ENCODE results near the gene NMT1. TPM values are rescaled to one million over a fixed set of nuclear protein-coding genes. Genes with fewer than 3 reads are reported as not detected.

NMT1 gene
- total and polyA plus RNA-seq, 2 of the 13 experiments (the other 11 are each of a cell fraction or from before 2014, with no cell fraction given), result 75.7 to 142 TPM

DNA sequence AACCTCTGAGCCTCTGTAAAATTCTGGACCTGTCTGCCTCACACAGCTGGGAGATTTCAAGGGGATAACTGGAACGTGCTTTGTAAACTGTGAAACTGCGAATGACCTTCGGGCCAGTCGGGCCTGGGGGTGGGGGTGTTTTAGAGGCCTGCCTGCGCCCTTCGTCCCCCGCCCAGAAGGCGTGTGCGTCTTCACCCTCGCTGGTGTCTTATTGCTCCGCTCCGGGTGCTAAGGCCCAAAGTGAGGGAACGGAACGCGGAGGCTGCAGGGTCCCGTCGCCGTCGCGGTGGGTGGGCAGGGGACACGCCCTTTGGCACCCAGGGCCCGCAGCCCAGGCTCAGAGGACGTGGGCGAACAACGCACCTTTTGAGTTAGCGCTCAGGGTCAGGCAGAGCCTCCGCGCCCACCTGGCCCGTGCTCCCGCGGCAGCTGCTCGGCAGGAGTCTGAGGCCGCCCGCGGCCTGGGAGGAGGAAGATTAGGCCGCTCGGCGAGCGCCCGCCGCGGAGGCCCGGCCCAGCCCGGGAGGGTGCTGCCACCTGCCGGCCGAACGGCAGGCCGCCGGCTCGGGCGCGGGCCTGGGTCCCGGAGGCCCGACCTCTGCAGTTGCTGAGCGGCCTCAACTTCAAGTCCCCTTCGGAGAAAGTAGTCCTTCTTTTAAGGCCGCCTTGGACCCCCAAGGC, 39.4 kb upstream of the NMT1 start (continued):
- TF ChIP-seq, protein P1, sequence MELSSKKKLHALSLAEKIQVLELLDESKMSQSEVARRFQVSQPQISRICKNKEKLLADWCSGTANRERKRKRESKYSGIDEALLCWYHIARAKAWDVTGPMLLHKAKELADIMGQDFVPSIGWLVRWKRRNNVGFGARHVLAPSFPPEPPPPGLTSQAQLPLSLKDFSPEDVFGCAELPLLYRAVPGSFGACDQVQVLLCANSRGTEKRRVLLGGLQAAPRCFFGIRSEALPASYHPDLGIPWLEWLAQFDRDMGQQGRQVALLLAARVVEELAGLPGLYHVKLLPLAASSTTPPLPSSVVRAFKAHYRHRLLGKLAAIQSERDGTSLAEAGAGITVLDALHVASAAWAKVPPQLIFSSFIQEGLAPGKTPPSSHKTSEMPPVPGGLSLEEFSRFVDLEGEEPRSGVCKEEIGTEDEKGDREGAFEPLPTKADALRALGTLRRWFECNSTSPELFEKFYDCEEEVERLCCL (CRISPR knock-in tag; IDR thresholded peaks at IDR 0.05; ENCODE audit: borderline replicate concordance), result peak; percentile 97
- TF ChIP-seq FLYWCH1 (CRISPR knock-in tag; IDR thresholded peaks at IDR 0.05) (peak; percentile 82; the same call in 1 of the 2 replicates), NFKBIZ (CRISPR knock-in tag; IDR thresholded peaks at IDR 0.05) (0 out of 2 replicates have a peak, but pooled peaks have one; percentile 50), SMAD1 (CRISPR knock-in tag; IDR thresholded peaks at IDR 0.05; ENCODE audit: borderline replicate concordance, low read depth) (0 out of 2 replicates have a peak, but pooled peaks have one; percentile 58), MAF1 (CRISPR knock-in tag; IDR thresholded peaks at IDR 0.05; ENCODE audit: borderline replicate concordance) (no peak; the same call in 1 of the 2 replicates), PAX8 (CRISPR knock-in tag; IDR thresholded peaks at IDR 0.05; ENCODE audit: borderline replicate concordance) (0 out of 2 replicates have a peak, but pooled peaks have one; percentile 55), ZMYM2 (CRISPR knock-in tag; IDR thresholded peaks at IDR 0.05) (0 out of 2 replicates have a peak, but pooled peaks have one; percentile 23), ZNF546 (CRISPR knock-in tag; conservative IDR thresholded peaks at IDR 0.05) (peak; percentile 93; the same call in 1 of the 2 replicates), ZNF484 (CRISPR knock-in tag; IDR thresholded peaks at IDR 0.05; ENCODE audit: borderline replicate concordance, low read depth) (no peak), PTBP1 (IDR thresholded peaks at IDR 0.05; ENCODE audit: low read depth, low read length, poor library complexity, severe bottlenecking) (no peak), KLF6 (CRISPR knock-in tag; IDR thresholded peaks at IDR 0.05) (peak; percentile 59), NFE2L1 (CRISPR knock-in tag; IDR thresholded peaks at IDR 0.05; ENCODE audit: borderline replicate concordance) (peak; percentile 16; the same call in 1 of the 2 replicates)
- TF ChIP-seq, protein P2, sequence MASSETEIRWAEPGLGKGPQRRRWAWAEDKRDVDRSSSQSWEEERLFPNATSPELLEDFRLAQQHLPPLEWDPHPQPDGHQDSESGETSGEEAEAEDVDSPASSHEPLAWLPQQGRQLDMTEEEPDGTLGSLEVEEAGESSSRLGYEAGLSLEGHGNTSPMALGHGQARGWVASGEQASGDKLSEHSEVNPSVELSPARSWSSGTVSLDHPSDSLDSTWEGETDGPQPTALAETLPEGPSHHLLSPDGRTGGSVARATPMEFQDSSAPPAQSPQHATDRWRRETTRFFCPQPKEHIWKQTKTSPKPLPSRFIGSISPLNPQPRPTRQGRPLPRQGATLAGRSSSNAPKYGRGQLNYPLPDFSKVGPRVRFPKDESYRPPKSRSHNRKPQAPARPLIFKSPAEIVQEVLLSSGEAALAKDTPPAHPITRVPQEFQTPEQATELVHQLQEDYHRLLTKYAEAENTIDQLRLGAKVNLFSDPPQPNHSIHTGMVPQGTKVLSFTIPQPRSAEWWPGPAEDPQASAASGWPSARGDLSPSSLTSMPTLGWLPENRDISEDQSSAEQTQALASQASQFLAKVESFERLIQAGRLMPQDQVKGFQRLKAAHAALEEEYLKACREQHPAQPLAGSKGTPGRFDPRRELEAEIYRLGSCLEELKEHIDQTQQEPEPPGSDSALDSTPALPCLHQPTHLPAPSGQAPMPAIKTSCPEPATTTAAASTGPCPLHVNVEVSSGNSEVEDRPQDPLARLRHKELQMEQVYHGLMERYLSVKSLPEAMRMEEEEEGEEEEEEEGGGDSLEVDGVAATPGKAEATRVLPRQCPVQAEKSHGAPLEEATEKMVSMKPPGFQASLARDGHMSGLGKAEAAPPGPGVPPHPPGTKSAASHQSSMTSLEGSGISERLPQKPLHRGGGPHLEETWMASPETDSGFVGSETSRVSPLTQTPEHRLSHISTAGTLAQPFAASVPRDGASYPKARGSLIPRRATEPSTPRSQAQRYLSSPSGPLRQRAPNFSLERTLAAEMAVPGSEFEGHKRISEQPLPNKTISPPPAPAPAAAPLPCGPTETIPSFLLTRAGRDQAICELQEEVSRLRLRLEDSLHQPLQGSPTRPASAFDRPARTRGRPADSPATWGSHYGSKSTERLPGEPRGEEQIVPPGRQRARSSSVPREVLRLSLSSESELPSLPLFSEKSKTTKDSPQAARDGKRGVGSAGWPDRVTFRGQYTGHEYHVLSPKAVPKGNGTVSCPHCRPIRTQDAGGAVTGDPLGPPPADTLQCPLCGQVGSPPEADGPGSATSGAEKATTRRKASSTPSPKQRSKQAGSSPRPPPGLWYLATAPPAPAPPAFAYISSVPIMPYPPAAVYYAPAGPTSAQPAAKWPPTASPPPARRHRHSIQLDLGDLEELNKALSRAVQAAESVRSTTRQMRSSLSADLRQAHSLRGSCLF (CRISPR knock-in tag; IDR thresholded peaks at IDR 0.05; ENCODE audit: borderline replicate concordance), result no peak
- TF ChIP-seq, protein P3, sequence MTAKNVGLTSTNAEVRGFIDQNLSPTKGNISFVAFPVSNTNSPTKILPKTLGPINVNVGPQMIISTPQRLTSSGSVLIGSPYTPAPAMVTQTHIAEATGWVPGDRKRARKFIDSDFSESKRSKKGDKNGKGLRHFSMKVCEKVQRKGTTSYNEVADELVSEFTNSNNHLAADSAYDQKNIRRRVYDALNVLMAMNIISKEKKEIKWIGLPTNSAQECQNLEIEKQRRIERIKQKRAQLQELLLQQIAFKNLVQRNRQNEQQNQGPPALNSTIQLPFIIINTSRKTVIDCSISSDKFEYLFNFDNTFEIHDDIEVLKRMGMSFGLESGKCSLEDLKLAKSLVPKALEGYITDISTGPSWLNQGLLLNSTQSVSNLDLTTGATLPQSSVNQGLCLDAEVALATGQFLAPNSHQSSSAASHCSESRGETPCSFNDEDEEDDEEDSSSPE (CRISPR knock-in tag; IDR thresholded peaks at IDR 0.05), result peak; percentile 60
- TF ChIP-seq, protein P4, sequence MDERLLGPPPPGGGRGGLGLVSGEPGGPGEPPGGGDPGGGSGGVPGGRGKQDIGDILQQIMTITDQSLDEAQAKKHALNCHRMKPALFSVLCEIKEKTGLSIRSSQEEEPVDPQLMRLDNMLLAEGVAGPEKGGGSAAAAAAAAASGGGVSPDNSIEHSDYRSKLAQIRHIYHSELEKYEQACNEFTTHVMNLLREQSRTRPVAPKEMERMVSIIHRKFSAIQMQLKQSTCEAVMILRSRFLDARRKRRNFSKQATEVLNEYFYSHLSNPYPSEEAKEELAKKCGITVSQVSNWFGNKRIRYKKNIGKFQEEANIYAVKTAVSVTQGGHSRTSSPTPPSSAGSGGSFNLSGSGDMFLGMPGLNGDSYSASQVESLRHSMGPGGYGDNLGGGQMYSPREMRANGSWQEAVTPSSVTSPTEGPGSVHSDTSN (CRISPR knock-in tag; IDR thresholded peaks at IDR 0.05), result no peak
- TF ChIP-seq, protein P5, sequence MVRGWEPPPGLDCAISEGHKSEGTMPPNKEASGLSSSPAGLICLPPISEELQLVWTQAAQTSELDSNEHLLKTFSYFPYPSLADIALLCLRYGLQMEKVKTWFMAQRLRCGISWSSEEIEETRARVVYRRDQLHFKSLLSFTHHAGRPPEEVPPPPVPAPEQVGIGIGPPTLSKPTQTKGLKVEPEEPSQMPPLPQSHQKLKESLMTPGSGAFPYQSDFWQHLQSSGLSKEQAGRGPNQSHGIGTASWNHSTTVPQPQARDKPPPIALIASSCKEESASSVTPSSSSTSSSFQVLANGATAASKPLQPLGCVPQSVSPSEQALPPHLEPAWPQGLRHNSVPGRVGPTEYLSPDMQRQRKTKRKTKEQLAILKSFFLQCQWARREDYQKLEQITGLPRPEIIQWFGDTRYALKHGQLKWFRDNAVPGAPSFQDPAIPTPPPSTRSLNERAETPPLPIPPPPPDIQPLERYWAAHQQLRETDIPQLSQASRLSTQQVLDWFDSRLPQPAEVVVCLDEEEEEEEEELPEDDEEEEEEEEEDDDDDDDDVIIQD (CRISPR knock-in tag; IDR thresholded peaks at IDR 0.05; ENCODE audit: low read depth), result peak; percentile 37; the same call in 1 of the 2 replicates

Data from HepG2 (cell line).